Mammary epithelial cell (primary cell): Measurements from ENCODE around the gene PDGFRA.

Experiments
- CTCF ChIP-seq, 2 donors: IDR thresholded peaks in 1 of 2; conservative IDR thresholded peaks in 1 of 2; 2 replicates each; pipeline ENCODE4 v1.5.1; 2011 to 2012; ENCODE audit warnings: inconsistent platforms in 2 of 2, low read length in 2 of 2, mild to moderate bottlenecking in 2 of 2, control low read depth in 1 of 2, low read depth in 1 of 2; ENCODE audit not compliant: insufficient read depth in 1 of 2; ENCODE audit errors: extremely low read depth in 1 of 2
- EZH2 ChIP-seq: IDR thresholded peaks from 2 replicates; pipeline ENCODE4 v1.6.1; 2012; ENCODE audit warnings: low read length, inconsistent platforms, borderline replicate concordance

GRCh38 chr4:54333657-54334056 lies 104.6 kb downstream of the PDGFRA start:
- TF ChIP-seq CTCF (conservative IDR thresholded peaks at IDR 0.05 in 1 of 2, IDR thresholded peaks at IDR 0.05 in 1 of 2; ENCODE audit: extremely low read depth in 1 of 2, insufficient read depth in 1 of 2, low read depth in 1 of 2, low read length in 2 of 2) (no peak), EZH2 (no peak)
